ENCODE results near the gene SAP25.

GRCh38 chr7:100553032-100553431 lies 20.7 kb downstream of the SAP25 start:
- no peak for TF ChIP-seq CTCF (optimal IDR thresholded peaks at IDR 0.05 in 1 of 3, IDR thresholded peaks at IDR 0.05 in 1 of 3, conservative IDR thresholded peaks at IDR 0.05 in 1 of 3; ENCODE audit: extremely low read depth in 1 of 3, insufficient read depth in 2 of 3, low read length in 3 of 3)
- TF ChIP-seq EZH2 (IDR thresholded peaks at IDR 0.05; ENCODE audit: low read length), result no peak
